ENCODE data around the gene TDRD10.
"Not testable (repeated sequence)": the region's sequence is repeated elsewhere in the genome, so short reads cannot be mapped to it uniquely, and the experiment has no call there.

Gene TDRD10

DNA sequence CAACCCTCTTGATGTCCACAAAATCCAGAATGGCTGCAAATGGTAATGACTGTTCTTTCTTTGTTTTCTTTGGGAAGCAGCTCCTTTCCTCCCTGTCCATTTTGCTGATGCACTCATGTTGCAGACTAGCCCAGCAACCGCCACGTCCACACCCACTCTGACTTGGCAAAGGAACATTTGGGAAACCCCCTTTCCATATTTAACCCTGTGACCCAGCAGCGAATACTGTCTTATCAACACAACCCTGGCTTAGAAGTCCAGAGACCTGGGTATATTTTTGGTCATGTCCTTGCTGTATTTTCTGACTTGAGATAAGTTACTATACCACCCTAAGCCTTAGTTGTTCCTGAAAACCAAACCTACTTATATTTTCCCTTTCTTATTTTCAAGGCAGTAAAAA is 18.3 kb downstream of the TDRD10 start:
- DNase-seq: no peak

DNA sequence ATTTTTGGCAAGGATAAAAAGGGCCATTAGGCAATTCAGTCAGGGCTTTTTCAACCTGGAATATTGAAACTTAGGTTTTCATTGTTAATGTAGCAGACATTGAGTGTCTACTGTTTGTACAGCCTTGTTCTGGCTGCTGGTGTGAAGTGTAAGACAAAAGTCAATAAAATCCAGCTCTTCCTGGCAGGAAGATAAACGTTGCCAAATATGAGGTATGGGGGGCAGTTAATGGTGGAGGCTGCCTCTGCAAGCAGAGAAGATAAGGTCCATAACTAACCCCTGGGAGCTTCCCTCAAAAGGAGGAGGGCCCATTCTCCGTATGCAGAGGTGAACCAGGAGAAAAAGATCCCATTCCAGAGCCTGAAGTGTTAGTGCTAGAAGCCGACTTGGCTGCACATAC is 19.7 kb downstream of the TDRD10 start:
- DNase-seq: no peak

DNA sequence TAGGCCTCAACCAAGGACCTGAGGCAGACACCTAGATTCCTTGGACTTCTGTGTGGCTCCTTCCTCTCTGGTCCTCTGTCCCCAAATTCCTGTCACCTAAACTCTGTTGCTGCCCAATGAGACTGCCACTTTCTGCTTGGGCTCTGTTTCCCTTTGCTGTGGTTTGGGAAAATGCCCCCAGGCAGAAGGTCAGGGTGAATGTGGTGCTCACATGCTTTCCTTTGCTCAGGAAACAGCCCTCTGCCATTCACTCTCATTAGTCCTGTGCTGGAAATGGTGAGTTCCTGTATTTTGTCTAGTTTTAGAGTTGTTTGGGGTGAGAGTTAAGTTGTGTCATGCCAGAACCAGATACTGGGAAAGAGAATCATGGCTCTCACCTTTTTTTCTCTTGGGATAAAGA is 22.9 kb downstream of the TDRD10 start:
- no peak for DNase-seq

DNA sequence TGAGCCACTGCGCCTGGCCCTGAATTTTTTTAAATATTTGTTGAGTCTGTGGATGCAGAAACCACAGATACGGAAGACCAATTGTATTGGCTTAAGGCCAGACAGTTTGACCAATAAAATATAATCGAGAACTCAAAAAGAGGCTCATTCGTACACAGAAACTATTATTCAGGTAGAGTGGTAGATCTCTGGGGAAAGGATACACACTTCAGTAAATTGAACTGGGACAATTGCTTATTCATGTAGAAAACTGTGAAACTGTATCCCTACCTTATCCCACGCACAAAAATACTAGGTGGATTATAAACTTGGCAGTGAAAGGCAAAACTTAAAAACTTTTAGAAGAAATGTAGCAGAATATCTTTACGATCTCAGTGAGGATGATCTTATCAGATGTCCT is 25.2 kb downstream of the TDRD10 start:
- DNase-seq: no peak

DNA sequence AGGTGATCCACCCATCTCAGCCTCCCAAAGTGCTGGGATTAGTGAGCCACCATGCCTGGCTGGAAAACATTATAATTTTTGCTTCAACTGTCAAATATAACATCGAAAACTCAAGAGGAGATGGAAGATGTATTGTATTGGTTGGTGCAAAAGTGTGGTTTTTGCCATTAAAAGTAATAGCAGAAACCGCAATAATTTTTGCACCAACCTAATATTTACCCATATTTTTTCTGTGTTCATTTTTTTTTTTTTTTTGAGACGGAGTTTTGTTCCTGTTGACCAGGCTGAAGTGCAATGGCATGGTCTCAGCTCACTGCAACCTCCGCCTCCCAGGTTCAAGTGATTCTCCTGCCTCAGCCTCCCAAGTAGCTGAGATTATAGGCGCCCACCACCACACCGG is 27.3 kb downstream of the TDRD10 start:
- DNase-seq: no peak

DNA sequence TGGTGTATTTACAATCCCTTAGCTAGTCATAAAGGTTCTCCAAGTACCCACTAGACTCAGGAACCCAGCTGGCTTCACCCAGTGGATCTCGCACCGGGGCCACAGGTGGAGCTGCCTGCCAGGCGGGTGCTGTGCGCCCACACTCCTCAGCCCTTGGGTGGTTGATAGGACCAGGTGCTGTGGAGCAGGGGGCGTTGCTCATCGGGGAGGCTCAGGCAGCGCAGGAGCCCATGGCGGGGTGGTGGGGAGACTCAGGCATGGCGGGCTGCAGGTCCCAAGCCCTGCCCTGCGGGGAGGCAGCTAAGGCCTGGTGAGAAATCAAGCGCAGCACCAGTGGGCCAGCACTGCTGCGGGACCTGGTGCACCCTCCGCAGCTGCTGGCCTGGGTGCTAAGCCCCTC is 29.9 kb downstream of the TDRD10 start:
- not testable (repeated sequence) for DNase-seq

DNA sequence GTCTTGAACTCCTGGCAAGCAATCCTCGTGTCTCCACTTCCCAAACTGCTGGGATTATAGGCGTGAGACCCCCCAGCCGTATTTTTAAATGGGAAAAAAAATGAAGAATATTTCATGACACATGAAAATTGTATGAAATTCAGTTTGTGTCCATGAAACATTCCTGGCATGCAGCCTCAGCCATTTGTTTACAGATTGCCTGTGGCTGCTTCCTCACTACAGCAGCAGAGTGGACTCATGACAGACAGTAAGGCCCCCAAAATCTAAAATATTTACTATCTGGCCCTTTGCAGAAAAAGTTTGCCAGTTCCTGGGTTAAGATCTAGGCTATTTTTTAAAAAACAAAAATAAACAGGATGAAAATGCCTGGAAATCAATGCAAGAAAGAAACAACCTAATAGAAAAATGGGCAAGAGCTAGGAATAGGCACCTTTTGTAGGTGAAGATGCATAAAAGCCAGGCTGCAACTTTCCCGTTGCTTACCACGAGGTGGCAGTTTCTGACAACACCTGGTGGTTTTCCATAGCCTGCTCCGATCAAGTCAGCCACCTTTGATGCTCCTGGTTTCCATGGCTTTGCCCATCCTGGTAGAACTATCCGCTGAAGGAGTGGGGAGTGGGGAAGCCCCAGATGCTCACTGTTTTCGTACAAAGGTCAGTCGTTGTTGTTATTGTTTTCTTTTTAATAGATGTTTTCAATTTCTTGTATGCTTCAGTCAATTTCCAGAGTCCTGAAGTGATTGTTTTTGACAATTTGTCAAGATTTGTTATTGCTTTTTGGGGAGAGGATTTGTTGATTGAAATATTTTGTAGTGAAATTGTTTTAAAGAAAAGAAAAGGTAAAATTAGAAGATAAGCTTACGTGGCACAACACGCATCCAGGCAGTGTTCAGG is 32.2 kb downstream of the TDRD10 start:
- DNase-seq: no peak

DNA sequence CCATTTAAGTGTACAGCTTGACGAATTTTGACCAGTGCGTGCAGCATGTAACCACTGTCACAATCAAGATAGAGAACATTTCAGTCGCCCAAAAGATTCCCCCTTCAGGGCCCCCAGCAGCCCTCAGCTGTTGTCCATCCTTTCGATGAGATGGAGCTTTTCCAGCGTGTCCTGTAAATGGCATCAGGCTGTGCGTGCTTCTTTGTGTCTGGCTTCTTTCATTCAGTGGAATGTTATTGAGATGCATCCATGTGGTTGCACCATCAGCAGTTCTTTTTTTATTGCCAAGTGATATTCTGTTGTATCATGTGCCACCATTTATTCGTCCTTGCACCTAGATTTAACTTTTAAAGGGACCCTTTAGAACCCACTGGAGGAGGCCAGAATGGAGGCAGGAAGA is 34.6 kb downstream of the TDRD10 start:
- no peak for DNase-seq

DNA sequence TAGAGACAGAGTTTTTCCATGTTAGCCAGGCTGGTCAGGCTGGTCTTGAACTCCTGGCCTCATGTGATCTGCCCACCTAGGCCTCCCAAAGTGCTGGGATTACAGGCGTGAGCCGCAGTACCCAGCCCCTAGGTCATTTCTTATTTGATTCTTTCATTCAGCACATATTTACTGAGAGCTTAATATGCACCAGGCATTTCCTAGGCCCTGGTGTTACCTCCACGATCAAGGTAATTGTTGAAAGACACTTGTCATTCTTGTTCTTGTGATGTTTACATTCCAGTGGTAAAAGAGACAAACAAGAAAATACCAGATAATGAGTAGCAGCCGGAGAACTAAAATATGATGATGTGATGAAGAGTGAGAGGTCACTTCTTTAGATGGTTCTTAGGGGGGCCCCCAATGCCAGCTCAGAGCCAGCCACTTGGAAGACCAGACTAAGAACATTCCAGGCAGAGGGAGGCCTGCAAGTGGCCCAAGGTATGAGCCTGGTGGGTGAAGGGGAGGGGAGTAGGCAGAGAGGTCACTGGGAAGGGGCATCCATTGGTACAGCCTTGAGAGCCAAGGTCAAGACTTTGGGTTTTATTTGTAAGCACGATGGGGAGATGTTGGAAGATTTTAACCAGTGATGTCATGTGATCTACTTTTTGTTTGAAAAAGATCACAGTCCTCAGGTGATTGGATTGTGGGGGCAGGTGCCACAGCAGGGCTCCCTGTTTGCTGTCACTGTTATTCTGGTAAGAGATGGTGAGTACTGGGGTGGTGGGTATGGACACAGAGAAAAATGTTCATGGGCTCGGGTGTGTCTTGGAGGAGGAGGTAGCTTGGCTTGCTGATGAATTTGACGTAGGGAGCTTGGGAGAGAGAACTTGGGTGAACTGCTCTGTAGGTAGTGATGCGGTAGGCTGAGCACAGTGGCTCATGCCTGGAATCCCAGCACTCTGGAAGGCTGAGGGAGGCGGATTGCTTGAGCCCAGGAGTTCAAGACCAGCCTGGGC is 37.8 kb downstream of the TDRD10 start:
- DNase-seq: no peak

DNA sequence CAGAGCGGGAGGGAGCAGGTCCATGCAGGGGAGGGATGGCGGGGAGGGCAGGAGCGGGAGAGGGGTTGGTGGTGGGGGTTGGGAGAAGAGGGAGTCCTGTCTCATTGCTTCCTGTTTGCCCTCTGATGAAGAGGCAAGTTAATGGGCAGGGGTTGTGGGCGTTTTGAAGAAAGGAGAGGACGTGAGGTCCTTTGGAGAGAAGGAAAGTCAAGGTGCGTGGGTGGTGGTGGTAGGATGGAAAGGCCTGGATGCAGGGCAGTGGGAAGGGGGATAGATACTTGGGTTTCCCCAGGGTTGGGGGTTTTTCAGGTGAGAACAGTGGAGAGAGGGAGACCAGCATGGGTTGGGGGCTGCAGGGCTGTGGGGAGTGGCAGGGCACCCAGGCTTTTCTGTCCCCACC is 39.2 kb downstream of the TDRD10 start:
- no peak for DNase-seq

DNA sequence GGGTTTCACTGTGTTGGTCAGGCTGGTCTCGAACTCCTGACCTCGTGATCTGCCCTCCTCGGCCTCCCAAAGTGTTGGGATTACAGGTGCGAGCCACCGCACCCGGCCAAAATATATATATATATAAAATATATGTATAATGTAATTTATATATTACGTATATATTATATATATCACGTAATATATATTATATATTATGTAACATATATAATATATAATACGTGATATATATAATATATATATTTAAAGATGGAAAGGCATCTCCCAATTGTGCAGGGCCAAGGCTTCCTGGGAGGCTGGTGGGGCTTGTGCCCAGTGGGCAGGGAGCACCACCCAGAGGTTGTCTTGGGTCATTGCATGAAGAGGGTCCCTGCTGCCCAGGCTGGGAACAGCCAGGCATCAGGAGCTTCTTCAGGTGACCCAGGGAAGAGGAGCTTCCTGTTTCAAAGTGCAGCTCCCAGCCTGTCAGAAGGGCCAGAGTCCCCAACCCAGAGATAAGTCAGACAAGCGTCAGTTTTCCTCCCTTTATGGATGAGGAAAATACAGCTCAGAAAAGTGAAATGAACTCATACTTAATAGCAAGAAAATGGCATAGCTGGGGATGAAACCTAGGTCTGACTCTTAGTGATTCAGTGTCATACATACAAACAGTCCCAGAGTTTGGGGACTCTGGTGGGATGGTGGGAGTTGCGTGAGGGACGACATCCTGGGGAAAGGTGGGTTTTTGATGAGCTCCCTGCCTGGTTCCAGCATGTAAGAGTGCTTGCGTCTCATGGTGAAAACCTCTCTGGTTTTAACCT is 44.4 kb downstream of the TDRD10 start:
- no peak for DNase-seq

DNA sequence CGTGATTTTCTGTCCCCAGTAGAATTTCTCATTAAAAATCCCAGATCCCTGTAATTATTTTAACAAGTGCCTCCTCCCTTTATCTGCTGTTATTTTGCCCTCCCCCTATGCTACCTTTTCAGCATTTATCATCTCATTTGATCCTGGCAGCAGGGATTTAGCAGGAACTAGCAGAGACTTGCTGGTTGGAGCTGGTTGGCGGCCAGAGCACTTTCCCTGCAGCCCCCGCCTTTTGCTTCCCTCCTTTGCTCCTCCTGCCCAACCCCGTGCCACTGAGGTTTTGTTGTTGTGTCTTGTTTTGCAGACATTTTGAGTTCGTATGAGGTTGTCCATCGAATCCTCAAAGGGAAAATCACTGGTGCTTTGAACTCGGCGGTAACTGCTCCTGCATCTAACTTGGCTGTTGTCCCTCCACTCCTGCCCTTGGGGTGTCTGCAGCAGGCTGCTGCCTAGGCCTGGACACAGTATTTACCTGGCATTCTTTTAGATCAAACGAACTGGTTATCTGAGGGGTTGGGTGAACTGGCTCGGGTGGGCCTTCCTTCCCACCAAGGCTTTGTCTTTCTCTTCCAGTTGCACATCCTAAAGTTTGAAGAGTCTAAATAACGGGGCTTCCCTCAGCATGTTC is 45.2 kb downstream of the TDRD10 start:
- no peak for DNase-seq

DNA sequence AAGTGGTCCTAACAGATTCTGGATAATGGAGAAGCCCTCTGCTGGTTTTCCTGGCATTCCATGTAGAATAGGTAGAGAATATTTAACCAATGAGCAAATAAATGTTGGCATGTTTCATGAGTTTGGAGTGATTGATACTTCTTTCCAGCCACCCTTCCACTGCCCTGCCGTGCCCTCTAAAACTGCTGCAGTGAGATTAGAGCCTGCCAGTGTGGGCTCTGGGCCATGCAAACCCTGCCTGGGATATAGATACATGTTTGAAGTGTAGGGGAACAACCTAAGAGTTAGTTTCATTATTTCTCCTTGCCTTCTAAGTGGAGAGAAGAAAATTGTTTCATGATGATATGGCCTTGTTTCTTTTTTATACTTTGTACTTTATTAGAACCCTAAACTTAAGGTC is 46.0 kb downstream of the TDRD10 start:
- DNase-seq: no peak

DNA sequence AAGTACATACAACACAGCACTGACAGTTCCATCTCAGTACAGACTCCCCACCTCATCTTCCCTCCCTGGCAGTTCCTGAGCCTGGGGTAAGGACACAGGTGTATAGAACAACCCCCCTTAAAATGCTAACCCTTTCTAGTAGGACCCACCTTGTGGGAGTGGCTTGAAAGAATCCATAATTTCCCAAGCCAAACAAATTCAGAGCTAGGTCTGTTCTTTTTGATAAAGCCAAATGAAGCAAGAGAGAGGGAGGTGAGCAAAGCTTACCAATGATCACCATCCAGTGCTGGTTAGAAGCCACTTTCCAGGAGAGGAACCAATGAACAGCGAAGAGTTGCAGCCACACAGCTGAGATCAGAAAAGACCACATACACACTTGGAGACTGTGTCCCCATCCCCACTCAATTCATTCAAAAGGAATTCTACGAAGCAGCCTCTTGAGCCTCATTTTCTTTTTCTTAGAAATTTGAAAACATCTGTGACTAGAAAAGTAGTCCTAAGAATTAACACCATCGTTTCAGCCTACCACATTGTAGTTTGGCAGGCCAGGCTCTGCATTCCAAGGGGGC is 47.3 kb downstream of the TDRD10 start:
- DNase-seq: no peak

DNA sequence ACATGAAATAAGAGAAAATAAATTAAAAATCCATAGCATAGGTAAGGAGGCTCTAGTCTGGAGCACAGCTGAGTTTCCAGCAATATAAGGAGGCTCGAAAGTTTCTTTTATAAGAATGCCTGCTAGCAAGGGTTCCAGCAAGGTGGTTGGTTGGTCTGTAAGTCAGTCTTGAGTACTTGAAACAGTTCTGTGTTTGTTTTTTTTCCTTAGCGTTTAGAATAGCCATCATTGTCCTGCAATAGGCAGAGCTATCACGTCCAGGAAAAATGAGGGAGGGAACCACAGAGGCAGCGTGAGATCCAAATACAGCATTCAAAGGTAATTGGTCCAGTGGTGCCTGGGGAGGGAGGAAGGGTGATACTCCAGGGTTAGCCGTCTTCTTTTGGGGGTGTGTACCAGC is 48.1 kb downstream of the TDRD10 start:
- DNase-seq: no peak

DNA sequence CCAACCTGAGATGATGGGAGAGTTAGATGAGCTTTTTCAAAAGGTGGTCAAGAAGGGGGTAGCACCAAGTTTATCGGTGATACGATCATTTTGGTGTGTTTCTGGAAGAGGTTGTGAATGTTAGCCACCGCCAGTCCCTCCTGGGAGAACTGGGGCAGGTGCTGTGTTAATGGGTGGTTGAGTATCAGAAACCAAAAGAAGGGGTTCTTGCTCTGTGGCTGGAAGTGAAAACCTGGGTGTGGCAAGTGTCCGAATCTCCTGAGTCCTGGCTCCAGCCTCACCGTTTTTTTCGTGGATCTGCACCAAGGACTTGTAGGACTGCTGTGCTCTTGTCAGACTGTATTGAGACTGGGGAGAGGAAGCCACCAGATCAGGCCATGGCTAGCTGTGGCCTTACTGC is 48.6 kb downstream of the TDRD10 start:
- DNase-seq: no peak

DNA sequence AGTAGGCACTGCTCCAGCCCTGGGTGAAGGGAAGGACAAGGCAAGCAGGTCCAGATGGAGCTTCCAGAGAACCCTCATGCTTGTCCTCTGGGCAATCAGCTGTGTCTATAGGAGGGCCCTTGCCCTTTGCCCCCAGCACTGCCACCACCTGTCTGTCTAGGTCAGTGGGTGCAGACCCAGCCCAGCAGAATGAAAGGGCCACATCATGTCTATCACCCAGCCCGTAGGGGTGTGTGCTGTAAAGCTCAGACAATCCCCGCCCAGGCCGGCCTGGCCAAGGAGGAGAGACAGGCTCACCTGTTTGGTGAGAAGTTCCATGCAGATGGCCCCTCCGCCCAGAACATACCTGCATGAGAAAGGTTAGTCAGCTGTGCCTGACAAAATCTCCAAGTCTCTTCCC is 49.5 kb downstream of the TDRD10 start:
- DNase-seq: no peak

DNA sequence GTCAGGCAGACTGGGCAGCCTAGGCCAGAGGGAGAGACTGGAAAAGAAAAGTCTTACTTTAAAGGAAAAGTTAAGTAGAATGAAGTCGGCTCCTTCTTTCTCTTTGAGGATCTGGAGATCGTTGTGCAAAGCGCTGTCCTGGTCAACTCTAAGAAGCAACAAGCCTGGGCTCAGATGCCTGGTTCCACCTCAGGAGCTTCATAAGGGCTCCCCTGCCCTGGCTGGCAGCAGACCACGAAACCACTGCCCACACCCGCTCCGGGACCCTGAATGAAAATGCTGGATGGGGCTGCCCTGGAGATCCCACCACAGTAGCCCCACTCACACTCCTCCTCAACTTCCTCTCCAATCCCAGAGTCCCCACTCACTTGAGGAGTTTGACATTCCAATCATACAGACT is 50.0 kb downstream of the TDRD10 start:
- no peak for DNase-seq

DNA sequence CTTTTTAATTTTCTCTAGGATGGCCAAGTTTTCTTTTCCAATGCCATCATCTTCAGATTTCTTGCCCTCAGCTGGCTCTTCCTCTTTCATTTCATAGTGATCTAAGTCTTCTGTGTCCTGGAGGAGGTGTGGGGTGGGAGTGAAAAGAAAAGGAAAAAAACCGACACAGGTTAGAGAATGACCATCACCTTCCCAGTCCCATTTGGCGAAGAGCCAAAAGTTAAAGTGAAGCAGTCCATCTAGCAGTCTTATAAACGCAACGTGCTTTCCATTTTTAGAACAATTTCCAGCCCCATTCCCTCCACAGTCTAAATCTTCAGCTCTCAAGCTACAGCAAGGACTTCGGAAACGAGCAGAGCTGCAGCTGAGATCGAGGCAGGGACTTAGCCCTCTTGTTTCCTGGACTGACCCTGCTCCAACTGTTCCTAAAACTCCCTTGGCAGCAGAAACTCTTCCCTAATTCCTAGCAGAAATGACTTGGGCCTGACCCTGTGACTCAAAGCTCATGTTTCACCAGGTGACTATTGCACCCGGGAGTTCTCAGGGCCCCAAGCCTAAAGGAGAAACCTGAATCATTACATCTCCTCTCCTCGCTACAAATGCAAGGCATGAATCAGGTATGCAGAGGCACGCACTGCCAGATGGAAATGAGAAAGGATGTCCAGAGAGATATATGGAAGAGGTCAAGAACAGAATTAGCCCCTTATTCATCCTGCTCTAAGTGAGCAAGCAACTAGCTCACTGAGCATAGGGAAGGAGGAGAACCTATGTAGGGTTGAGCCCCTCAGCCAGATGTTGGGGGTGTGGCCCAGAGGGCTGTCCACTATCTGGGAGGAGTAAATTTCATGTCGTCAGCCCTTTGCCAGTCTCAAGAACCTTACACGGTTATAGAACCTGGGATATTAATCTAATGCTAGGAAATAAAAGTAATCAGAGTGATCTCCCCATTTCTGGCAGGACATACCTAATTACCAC is 51.3 kb downstream of the TDRD10 start:
- no peak for DNase-seq

DNA sequence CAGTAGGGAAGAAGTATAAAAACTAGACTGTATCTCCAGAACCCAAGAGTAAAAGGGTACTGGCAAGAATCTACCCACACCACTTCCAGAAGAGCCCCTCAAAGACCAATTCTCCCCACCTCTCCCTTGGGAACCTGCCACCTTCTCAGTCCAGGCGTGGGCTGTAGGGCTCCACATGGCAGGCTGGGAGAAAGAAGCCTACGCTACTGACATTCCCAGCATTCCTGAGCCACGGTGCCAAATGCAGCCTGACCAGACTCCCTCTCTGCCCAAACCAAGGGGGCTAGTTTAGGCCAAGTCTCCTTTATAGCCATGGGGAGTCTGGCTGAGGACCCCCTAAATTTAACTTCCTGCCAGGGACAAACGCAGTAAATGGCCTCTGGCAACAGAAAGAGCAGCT is 54.4 kb downstream of the TDRD10 start:
- no peak for DNase-seq
